ENCODE results near the gene RFC1. TPM values are rescaled to one million over a fixed set of nuclear protein-coding genes. Genes with fewer than 3 reads are reported as not detected.

RFC1 gene
- total RNA-seq, 1 donor = 49.9 TPM

DNA sequence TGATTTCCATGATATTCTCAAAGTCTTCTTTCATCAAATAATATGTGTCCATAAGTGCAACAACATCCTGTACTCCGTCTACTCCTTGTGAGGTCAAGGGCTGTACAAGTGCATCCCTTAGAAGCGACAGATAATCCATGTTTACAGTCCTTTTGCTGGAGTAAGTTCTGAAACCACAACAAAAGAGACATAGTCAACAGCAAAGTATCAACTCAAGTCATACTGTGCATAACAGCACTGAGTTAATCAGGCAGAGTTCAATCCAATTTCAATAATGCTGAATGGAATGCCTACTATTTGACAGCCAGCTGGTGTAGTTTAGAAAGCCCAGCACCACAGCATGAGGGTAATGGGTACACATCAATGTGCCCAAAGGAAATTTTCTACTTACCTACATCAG, 74.5 kb downstream of the RFC1 start:
- DNase-seq (ENCODE audit: insufficient read length, low spot score, missing footprints) = no peak
- Histone ChIP-seq H2AFZ (ENCODE audit: low read length) (no peak overlapping the region), H3K4me3 (ENCODE audit: insufficient read depth, low read length) (no peak overlapping the region), H3K36me3 (ENCODE audit: insufficient read depth, low read length) (peaks cover 62% of the 10 kb centered on the region), H3K27ac (ENCODE audit: low read depth, low read length) (no peak overlapping the region), H3K27me3 (ENCODE audit: insufficient read depth, low read length) (no peaks in the 10 kb centered on the region), H3K4me1 (ENCODE audit: insufficient read depth, low read length) (no peaks in the 10 kb centered on the region), H4K20me1 (ENCODE audit: insufficient read depth, low read length) (no peaks in the 10 kb centered on the region), H3K4me2 (ENCODE audit: insufficient read depth, low read length) (no peak overlapping the region), H3K9me3 (ENCODE audit: low read depth, low read length) (no peaks in the 10 kb centered on the region), H3K79me2 (ENCODE audit: insufficient read depth, low read length) (no peaks in the 10 kb centered on the region)
- TF ChIP-seq, protein P1, sequence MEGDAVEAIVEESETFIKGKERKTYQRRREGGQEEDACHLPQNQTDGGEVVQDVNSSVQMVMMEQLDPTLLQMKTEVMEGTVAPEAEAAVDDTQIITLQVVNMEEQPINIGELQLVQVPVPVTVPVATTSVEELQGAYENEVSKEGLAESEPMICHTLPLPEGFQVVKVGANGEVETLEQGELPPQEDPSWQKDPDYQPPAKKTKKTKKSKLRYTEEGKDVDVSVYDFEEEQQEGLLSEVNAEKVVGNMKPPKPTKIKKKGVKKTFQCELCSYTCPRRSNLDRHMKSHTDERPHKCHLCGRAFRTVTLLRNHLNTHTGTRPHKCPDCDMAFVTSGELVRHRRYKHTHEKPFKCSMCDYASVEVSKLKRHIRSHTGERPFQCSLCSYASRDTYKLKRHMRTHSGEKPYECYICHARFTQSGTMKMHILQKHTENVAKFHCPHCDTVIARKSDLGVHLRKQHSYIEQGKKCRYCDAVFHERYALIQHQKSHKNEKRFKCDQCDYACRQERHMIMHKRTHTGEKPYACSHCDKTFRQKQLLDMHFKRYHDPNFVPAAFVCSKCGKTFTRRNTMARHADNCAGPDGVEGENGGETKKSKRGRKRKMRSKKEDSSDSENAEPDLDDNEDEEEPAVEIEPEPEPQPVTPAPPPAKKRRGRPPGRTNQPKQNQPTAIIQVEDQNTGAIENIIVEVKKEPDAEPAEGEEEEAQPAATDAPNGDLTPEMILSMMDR (IDR thresholded peaks at IDR 0.05; ENCODE audit: extremely low read depth, low read depth, low read length) = no peak

DNA sequence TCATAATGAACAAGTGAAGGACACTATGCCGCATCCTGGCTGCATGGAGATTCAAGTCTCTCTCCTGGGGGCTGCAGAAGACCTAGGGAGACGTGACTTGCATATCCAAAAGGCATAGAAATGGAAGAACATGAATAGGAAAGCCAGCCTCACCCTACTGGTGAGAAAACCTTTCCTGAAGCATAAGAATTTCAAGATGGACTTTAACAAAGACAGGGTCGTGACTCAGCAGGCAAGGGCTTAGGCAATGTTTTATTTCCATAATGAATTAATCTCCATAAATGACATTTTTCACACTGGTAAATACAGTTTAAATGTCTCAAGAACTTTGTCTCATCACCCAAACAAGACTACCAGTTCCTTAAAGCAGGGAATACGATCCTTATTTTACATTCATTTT, 78.9 kb downstream of the RFC1 start:
- Histone ChIP-seq H3K4me3 (ENCODE audit: insufficient read depth, low read length) (no peak overlapping the region), H3K4me2 (ENCODE audit: insufficient read depth, low read length) (no peak overlapping the region), H3K27me3 (ENCODE audit: insufficient read depth, low read length) (no peaks in the 10 kb centered on the region), H3K4me1 (ENCODE audit: insufficient read depth, low read length) (no peaks in the 10 kb centered on the region), H3K79me2 (ENCODE audit: insufficient read depth, low read length) (no peaks in the 10 kb centered on the region), H3K36me3 (ENCODE audit: insufficient read depth, low read length) (peaks cover 47% of the 10 kb centered on the region), H3K27ac (ENCODE audit: low read depth, low read length) (no peak overlapping the region), H3K9me3 (ENCODE audit: low read depth, low read length) (no peaks in the 10 kb centered on the region), H2AFZ (ENCODE audit: low read length) (no peak overlapping the region), H4K20me1 (ENCODE audit: insufficient read depth, low read length) (no peaks in the 10 kb centered on the region)
- TF ChIP-seq, protein P1 (IDR thresholded peaks at IDR 0.05; ENCODE audit: extremely low read depth, low read depth, low read length) = no peak
- DNase-seq (ENCODE audit: insufficient read length, low spot score, missing footprints) = no peak

DNA sequence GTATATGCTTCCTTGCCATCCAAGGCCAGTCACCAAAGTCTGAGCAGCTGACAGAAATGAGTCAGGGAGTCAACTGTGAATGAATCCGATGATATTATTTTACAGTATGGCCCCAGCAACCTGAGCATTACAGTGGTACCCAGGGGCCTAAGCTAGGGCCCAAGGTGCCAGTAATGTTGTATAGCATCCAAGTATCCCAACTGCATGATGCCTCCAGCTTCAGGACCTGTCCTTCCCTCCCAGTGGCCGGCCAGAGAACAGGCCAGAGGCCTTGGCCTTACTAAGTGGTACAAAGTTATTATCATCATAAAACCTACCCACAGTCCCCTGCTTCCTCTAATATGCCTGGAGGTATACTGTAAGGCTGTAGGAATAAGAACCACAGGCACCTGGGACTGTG, 79.9 kb downstream of the RFC1 start:
- H3K27me3 ChIP-seq (ENCODE audit: insufficient read depth, low read length) = no peaks in the 10 kb centered on the region
- H3K36me3 ChIP-seq (ENCODE audit: insufficient read depth, low read length) = peaks cover 39% of the 10 kb centered on the region
- H3K27ac ChIP-seq (ENCODE audit: low read depth, low read length) = no peak overlapping the region
- no peak overlapping the region for H3K4me2 ChIP-seq (ENCODE audit: insufficient read depth, low read length)
- no peaks in the 10 kb centered on the region for H3K4me1 ChIP-seq (ENCODE audit: insufficient read depth, low read length)
- no peak overlapping the region for H3K4me3 ChIP-seq (ENCODE audit: insufficient read depth, low read length)
- no peak for DNase-seq (ENCODE audit: insufficient read length, low spot score, missing footprints)
- H2AFZ ChIP-seq (ENCODE audit: low read length) = no peak overlapping the region
- H3K79me2 ChIP-seq (ENCODE audit: insufficient read depth, low read length) = no peaks in the 10 kb centered on the region
- no peaks in the 10 kb centered on the region for H4K20me1 ChIP-seq (ENCODE audit: insufficient read depth, low read length)
- no peaks in the 10 kb centered on the region for H3K9me3 ChIP-seq (ENCODE audit: low read depth, low read length)
- TF ChIP-seq, protein P1 (IDR thresholded peaks at IDR 0.05; ENCODE audit: extremely low read depth, low read depth, low read length) = no peak

DNA sequence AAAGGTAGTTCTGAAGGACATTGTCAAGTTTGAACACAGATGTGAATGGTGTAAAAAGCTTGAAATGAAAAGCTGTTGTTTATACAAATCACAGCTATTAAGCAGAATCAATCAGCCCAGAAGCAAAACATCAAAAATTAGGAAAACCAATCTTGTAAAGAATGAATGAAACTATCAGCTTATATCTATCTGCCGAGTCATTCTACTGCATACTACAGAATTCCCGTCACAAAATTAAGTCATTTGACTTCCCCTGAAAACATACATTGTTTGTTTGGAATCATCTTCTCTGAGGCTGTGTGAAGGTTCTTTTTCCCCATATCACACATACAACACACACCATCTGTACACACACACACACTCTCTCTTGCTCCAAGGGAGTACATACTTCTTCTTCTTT, 80.3 kb downstream of the RFC1 start:
- Histone ChIP-seq H3K4me1 (ENCODE audit: insufficient read depth, low read length) (no peaks in the 10 kb centered on the region), H3K4me3 (ENCODE audit: insufficient read depth, low read length) (no peak overlapping the region), H4K20me1 (ENCODE audit: insufficient read depth, low read length) (no peaks in the 10 kb centered on the region), H2AFZ (ENCODE audit: low read length) (no peak overlapping the region), H3K4me2 (ENCODE audit: insufficient read depth, low read length) (no peak overlapping the region), H3K27me3 (ENCODE audit: insufficient read depth, low read length) (no peaks in the 10 kb centered on the region), H3K36me3 (ENCODE audit: insufficient read depth, low read length) (peaks cover 35% of the 10 kb centered on the region), H3K27ac (ENCODE audit: low read depth, low read length) (no peak overlapping the region), H3K79me2 (ENCODE audit: insufficient read depth, low read length) (no peaks in the 10 kb centered on the region), H3K9me3 (ENCODE audit: low read depth, low read length) (no peaks in the 10 kb centered on the region)
- TF ChIP-seq, protein P1 (IDR thresholded peaks at IDR 0.05; ENCODE audit: extremely low read depth, low read depth, low read length) = no peak
- DNase-seq (ENCODE audit: insufficient read length, low spot score, missing footprints) = no peak
